OCI-M2 (cell line): ENCODE measurements around the gene C1orf122.
"Not testable (repeated sequence)": the region's sequence is repeated elsewhere in the genome, so short reads cannot be mapped to it uniquely, and the experiment has no call there.

Source experiments
- DNase-seq: peaks from one replicate; lab custom pipeline; 2025; ENCODE audit not compliant: unreplicated experiment; lab: John Stamatoyannopoulos, UW

C1orf122 gene

DNA sequence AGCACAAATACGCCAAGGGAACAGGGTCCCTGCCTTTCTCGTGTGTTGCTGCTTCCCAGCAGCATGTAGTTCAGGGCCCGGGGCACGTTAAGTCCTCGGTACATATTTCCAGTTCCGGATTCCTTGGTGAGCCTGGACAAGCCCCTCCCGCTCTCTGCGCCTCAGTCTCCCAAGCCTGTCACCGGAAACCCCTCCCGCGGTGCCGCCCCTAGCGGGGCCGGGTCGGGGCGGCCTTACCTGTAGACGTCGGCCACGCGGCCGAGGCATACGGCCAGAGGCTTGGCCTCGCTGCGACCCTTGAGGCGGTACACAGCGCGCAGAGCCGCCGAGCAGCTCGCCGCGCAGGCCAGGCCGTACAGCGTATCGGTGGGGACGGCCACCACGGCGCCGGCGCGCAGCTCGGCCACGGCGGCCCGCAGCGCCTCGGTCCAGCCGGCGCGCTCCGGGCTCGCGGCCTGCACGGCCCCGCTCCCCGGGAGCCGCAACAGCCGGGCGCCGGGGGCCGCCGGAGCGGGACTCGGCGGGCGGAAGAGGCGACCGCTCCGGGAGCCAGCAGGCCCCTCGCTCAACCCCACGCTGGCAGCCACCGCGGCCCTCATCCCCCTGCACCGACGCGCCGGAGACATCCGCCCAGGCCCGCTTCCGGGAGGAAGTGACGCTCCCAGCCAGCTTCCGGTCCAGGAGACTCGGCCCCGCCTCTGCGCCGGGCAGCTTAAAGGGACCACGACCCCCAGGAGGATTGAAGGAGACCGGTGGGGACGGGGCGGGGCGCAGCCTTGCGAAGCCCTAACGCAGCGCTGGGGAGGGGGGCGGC is at the start of gene C1orf122, which contains the start of gene YRDC:
Gene C1orf122, plus strand, starts transcription at position 236 of the 814 bp plus-strand sequence. CDS start 615 bp downstream, outside the sequence.
Gene YRDC, minus strand, starts transcription at position 654 of the 814 bp plus-strand sequence. Its CDS starts 28 bp downstream, at position 626.
- DNase-seq = peak; percentile 35

DNA sequence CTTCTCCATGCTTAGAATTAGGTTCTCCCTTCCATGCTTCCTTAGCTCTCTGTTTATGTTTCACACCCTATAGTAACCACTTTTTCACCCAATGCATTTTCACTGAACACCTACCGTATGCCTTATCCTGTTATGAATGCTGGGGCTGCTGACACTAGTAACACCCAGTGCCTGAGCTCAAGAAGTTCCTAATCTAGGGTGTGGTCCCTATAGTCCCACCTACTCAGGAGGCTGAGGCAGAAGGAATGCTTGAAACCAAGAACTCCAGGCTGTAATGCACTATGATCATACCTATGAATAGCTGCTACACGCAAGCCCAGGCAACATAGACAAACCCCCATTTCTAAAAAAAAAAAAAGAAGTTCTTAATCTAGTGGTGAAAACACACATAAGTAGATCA is 48.1 kb upstream of the C1orf122 start:
- no peak for DNase-seq

- DNase-seq = no peak
Measured at GRCh38 chr1:37761416-37762095, 46.0 kb upstream of the C1orf122 start.

DNA sequence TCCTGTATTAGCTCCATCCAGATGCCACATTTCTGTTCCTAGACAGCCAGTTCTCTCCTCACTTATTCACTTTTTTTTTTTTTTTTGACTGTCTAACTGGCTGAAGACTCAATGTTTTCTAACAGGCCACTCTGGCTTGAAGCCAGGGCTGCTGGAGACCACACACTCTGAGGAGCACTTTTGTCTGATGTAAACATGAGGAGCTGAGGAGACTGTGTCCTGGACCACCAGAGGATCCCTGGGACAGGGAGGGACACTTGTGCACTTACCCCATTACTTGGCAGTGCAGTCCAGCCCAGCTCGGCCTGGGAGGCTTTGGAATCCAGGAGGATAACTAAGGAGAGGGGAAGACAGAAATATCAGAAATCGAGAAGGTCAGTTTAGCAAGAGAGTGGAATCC is 45.1 kb upstream of the C1orf122 start:
- no peak for DNase-seq

DNA sequence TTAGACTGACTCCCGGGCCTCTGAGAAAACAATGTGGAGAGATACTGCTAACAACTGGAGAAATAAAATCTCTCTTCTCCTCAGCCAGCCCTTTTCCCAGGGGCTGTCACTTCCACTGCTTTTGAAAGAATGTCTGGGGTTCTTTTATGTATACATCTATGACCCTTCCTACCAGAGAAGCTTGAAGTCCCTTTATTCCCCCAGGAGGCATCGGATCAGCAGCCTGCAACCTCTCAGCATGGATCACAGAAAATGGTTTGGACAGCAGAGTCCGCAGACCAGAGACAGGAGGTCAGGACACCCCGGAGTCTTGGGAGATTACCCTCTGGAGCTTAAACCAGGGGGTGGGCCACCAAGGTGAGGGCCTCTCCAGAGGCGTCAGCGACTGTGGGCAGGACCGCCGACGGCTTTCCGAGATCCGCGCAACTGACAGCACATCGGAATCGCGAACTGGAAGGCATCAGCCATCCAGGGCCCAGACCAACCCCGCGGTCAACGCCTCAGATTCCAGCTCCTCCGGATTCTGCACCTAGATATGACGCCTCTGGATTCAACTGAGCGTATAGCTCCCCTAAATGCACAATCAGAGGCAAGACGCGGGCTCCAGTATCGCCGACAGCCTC is 43.7 kb upstream of the C1orf122 start:
- DNase-seq = no peak

- no peak for DNase-seq
Measured at GRCh38 chr1:37764414-37764825, 43.2 kb upstream of the C1orf122 start.

GRCh38 chr1:37764888-37765441 is 42.6 kb upstream of the C1orf122 start, which contains the start of gene EPHA10:
TSS of gene EPHA10 (minus strand) at chr1:37765120. CDS start at chr1:37765066, 54 bp downstream.
- no peak for DNase-seq

DNA sequence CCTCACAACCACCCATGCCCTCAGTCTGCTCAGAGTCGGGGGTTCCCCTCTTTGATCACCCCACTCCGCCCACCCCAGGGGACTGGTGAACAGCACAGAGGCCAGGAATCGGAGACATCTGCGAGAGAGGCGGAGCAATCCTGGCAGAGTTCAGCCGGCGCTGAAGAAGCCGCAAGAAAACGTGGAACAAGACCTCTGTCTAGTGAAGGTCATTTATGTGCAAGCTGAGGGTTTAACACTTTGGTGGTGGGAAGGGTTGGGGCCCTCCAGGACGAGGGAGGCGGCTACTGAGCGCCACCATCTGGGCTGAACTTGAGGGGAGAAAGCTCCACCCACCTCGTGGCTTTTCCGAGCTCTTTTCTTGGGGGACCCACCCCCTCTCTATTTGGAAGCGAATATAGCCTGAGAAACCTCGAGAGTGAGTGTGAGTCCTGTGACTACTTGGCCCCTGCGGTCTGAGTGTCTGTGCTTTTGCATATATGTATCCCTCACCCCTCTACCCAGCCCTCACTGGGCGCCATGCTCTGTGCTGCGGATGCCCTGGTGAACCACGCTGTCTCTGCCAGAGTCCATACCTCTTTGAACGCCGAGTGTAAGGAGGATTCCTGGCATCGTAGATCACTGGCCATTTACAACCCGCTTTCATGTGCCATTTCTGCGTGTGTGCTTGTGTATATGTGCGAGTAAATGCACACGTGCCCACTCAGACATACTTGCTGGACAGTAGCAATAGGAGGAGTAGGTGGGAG is 41.5 kb upstream of the C1orf122 start:
- DNase-seq = no peak

DNA sequence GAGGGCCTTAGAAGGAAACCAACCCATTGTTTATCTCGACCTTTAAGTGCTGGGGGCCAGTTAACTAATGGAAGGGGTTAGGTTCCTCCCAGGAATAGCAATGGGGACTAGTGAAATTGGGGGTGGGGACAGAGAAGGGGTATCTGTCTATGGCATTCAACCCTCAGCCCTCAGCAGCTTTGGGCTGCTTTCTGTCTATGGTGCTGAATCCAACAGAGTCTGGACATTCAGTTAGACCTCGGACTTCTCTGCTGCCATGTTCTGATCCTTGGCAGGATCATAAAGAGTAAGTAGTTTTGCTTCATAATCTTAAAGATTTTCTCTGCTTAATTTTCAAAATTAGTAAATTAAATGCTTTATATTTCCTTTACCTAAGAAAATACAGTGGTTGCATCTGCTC is 40.1 kb upstream of the C1orf122 start:
- no peak for DNase-seq

DNA sequence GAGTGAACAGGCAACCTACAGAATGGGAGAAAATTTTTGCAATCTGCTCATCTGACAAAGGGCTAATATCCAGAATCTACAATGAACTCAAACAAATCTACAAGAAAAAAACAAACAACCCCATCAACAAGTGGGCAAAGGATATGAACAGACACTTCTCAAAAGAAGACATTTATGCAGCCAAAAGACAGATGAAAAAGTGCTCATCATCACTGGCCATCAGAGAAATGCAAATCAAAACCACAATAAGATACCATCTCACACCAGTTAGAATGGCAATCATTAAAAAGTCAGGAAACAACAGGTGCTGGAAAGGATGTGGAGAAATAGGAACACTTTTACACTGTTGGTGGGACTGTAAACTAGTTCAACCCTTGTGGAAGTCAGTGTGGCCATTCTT is 36.1 kb upstream of the C1orf122 start:
- DNase-seq = not testable (repeated sequence)

GRCh38 chr1:37776946-37777516 is 30.6 kb upstream of the C1orf122 start:
- DNase-seq = no peak

GRCh38 chr1:37778654-37779053 is 28.9 kb upstream of the C1orf122 start:
- no peak for DNase-seq

DNA sequence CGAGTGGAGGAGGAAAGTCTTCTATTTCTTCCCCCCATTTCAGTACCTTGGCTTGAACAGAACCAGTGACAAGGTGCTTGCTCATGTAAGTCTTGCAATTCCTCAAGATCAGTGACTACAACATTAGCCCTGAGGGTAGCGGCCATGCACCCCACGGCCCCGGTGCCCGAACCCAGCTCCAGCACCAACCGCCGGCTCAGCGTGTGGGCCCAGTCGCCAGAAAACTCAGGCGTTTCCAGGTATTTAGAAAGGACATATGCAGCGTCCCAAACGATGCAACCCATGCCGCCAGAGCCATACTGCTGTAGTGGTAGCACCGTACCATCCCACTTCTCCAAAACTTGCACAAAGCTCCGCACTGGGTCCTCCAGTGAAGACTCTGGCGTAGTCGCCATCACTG is 25.1 kb upstream of the C1orf122 start:
- DNase-seq = no peak

DNA sequence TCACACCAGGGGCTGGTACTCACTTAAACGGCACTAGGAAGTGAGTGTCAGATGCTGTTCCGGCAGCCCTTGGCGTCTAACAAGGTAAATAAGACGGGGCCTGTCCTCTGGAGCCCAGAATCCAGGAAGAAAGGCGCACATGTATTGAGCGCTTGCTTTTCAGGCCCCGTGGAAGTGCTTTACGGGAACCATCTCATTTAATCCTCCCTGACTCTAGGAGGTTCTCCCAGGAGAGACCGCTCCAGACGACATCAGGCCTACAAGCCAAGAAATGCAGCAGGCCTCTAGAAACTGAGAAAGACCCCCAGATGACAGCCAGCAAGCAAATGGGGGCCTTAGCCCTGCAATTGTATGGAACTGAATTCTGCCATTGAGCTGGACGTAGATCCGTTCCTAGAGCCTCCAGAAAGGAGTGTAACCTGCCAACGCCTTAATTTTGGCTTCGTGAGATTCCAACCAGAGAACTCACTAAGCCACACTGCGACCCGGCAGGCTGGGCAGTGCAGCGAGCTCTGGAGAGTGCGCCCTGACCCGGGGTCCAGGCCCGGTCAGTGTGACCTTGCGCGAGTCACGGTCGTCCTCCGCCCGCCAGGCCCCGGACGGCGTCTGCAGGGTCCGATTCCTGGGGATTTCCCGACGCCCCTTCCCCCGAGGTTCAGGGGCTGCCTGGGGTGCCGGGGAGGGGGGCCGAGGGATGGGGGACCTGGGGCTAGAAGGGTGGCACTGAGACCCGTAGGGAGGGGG is 14.5 kb upstream of the C1orf122 start:
- DNase-seq = no peak

DNA sequence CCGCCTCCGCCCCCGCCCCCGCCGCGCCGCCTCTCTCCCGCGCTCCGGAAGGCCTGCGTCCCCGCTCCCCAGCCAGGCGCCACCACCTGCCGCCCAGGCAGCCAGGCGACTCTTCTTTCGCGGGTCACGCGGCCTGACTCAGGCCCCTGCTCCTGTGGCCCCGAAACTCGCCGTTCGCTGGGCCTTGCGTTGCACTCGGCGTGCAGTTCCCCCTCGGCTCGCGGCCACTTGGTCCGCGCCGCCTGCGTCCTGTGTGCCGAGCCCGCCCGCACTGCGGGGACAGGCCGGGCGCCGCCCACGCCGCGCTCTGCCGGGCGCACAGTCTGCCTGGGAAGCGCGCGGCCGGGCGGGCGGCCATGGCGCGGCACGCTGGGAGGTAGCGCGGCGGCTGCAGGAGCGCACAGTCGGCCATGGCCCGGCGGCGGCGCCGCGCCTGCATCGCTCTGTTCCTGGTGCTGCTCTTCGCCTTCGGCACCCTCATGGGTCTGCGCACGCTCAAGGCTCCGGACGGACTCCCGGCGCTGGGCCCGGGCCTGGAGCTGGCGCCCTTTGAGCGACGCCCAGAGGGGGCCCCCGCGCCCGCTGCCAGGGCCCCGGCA is 13.7 kb upstream of the C1orf122 start, which contains the start of gene MANEAL:
Gene MANEAL, plus strand, starts transcription at position 75 of the 599 bp plus-strand sequence. Its CDS starts 336 bp downstream, at position 411.
- no peak for DNase-seq

GRCh38 chr1:37794372-37795339 is 12.9 kb upstream of the C1orf122 start:
- DNase-seq = no peak

DNA sequence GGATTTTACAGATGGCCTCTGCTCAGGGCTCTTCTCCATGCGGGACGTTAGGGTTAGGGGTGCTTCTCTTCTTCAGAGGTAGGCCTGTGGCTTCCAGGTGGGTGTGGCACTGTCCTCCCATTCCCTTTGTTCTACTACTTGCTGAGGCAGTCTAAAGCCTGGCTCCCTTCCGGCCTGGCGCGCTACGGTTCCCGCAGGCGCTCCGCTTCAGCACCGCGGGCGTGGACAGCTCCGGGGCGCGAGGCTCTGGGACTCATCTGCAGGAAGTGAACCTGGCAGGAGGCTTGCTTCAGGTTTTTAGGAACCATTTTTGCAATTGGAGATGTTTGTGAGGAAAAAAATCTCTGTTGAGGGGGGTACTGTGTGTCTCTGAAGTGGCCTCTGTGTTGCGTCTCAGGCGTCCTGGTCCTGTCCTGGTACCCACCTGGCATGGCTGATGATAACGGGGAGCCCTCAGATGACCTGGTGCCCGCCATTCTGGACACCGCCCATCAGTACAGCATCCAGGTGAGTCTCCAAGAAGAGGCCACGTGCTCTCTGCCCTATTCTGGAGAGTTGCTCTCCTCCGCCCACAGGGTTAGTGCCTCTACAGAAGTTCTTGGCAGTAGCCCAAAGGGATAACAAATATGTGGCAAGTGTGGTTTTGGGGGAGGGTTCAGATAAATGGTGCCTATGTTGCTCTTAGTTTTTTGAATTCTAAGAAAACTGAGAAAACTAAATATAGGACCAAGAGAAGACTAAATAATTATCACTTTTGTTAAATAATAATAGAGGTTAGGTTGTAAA is 12.1 kb upstream of the C1orf122 start:
- DNase-seq = no peak
